Measurements from ENCODE around the gene MED26. TPM values are rescaled to one million over a fixed set of nuclear protein-coding genes. Genes with fewer than 3 reads are reported as not detected.
A peak's percentile ranks its signal among the peaks of the same experiment; 100 is the strongest.

MED26 gene
- total and polyA plus RNA-seq, 9 of the 15 experiments (the other 6 are each of a cell fraction or from before 2014, with no cell fraction given) = 0.71 to 15.1 (median 6.2) TPM

- H3K4me3 ChIP-seq = no peak overlapping the region
- 89% methylated on average over 9 of the region's 11 CpGs for WGBS (ENCODE audit: insufficient coverage, low coverage, missing lambda C conversion rate)
- H3K9ac ChIP-seq (ENCODE audit: insufficient read depth in 1 of 2, low read depth in 2 of 2, low read length in 2 of 2) = peak overlapping the region in 1 of 2 experiments; percentile 85; a peak in 2 of 4 replicates
- TF ChIP-seq ZNF277 (CRISPR knock-in tag; IDR thresholded peaks at IDR 0.05; ENCODE audit: borderline replicate concordance) (no peak), ELF4 (CRISPR knock-in tag; IDR thresholded peaks at IDR 0.05) (no peak), ETS2 (tag; IDR thresholded peaks at IDR 0.05; ENCODE audit: borderline replicate concordance, poor library complexity, severe bottlenecking) (no peak), NFE2 (IDR thresholded peaks at IDR 0.05; ENCODE audit: low read depth) (no peak)
- TF ChIP-seq, protein P1, sequence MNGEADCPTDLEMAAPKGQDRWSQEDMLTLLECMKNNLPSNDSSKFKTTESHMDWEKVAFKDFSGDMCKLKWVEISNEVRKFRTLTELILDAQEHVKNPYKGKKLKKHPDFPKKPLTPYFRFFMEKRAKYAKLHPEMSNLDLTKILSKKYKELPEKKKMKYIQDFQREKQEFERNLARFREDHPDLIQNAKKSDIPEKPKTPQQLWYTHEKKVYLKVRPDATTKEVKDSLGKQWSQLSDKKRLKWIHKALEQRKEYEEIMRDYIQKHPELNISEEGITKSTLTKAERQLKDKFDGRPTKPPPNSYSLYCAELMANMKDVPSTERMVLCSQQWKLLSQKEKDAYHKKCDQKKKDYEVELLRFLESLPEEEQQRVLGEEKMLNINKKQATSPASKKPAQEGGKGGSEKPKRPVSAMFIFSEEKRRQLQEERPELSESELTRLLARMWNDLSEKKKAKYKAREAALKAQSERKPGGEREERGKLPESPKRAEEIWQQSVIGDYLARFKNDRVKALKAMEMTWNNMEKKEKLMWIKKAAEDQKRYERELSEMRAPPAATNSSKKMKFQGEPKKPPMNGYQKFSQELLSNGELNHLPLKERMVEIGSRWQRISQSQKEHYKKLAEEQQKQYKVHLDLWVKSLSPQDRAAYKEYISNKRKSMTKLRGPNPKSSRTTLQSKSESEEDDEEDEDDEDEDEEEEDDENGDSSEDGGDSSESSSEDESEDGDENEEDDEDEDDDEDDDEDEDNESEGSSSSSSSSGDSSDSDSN (IDR thresholded peaks at IDR 0.05; ENCODE audit: borderline replicate concordance in 1 of 2, low read depth in 2 of 2, low read length in 2 of 2) = no peak
- TF ChIP-seq, protein P2, sequence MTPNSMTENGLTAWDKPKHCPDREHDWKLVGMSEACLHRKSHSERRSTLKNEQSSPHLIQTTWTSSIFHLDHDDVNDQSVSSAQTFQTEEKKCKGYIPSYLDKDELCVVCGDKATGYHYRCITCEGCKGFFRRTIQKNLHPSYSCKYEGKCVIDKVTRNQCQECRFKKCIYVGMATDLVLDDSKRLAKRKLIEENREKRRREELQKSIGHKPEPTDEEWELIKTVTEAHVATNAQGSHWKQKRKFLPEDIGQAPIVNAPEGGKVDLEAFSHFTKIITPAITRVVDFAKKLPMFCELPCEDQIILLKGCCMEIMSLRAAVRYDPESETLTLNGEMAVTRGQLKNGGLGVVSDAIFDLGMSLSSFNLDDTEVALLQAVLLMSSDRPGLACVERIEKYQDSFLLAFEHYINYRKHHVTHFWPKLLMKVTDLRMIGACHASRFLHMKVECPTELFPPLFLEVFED (CRISPR knock-in tag; conservative IDR thresholded peaks at IDR 0.05) = no peak
- H4K20me1 ChIP-seq (replicated peaks; ENCODE audit: control insufficient read depth, insufficient read depth, low read length) = peaks cover 34% of the 10 kb centered on the region
- no peak overlapping the region for H2AFZ ChIP-seq (ENCODE audit: low read depth, low read length)
- H3K27me3 ChIP-seq (ENCODE audit: control insufficient read depth in 2 of 2, insufficient read depth in 2 of 2, low read length in 2 of 2) = no peaks in the 10 kb centered on the region; a peak in 1 of 5 replicates
- FAIRE-seq = no peak
- intact Hi-C loops (cut with micrococcal nuclease) (no loop called here), in situ Hi-C loops (cut with MboI) (no loop called here)
- peaks cover 19% of the 10 kb centered on the region; the same call in 2 of the 3 replicates for H3K36me3 ChIP-seq (ENCODE audit: control insufficient read depth, insufficient read depth, low read length)
- H3K4me2 ChIP-seq (ENCODE audit: insufficient read depth, low read length) = 0 out of 2 replicates have a peak overlapping the region, but pooled peaks have one; percentile 91
- peaks cover 97% of the 10 kb centered on the region for H3K79me2 ChIP-seq (ENCODE audit: control insufficient read depth, insufficient read depth, low read length)
- ChIA-PET CTCF (ENCODE audit: low intra/inter-chr PET ratio) (no interaction called here), POLR2A (interaction anchor here (0.8 kb wide), 1 partner anchor 12 kb away, joined by 3 read pairs; no protein-coding TSS in a partner anchor)
- no peak for ATAC-seq
- H3K4me1 ChIP-seq (replicated peaks in 1 of 2; ENCODE audit: control insufficient read depth in 2 of 2, insufficient read depth in 2 of 2, low read length in 2 of 2) = peaks cover 77 to 85% of the 10 kb centered on the region in 2 experiments
- no peaks in the 10 kb centered on the region for H3K9me3 ChIP-seq (replicated peaks; ENCODE audit: control insufficient read depth, insufficient read depth, low read depth, low read length)
- H3K27ac ChIP-seq (ENCODE audit: extremely low read depth, low read depth, low read length) = peak overlapping the region; percentile 66; the same call in 2 of the 3 replicates
- BruUV-seq (replicated peaks) = no TSS peak
- H3K9me1 ChIP-seq (ENCODE audit: control insufficient read depth, insufficient read depth, low read length) = peaks cover 4% of the 10 kb centered on the region
- no peak for DNase-seq (ENCODE audit: extremely low read depth in 1 of 4, low spot score in 3 of 4)
Measured at GRCh38 chr19:16585808-16586476, 42.1 kb downstream of the MED26 start.

Measured in K562 (cell line).